GM12878 (cell line): ENCODE results near the gene ATG9A. TPM values are rescaled to one million over a fixed set of nuclear protein-coding genes. Genes with fewer than 3 reads are reported as not detected.

ENCODE experiments used
- ASH2L ChIP-seq: fragments of 300-600, 200-600 bp; sonication (generic); IDR thresholded peaks from 2 replicates; pipeline ENCODE4 v1.6.1; 2017; ENCODE audit warnings: low read depth, mild to moderate bottlenecking, borderline replicate concordance
- BHLHE40 ChIP-seq, 2 experiments: fragments of 450-650 bp in 1 of 2; IDR thresholded peaks; 2 replicates each; pipeline ENCODE4 v1.6.1; 2011 to 2017; ENCODE audit warnings: low read depth in 2 of 2, borderline replicate concordance in 1 of 2, improper control_type of control experiment in 1 of 2, low read length in 1 of 2, mild to moderate bottlenecking in 1 of 2
- EED ChIP-seq: sonication (generic); IDR thresholded peaks from 2 replicates; pipeline ENCODE4 v1.6.1; 2016; ENCODE audit warnings: antibody characterized with exemption, low read depth
- ESRRA ChIP-seq: IDR thresholded peaks from 2 replicates; pipeline ENCODE4 v1.6.1; 2012; ENCODE audit warnings: mild to moderate bottlenecking, low read length, improper control_type of control experiment
- FOXK2 ChIP-seq: fragments of 450-650 bp; IDR thresholded peaks from 2 replicates; pipeline ENCODE4 v1.6.1; 2017; ENCODE audit warnings: mild to moderate bottlenecking, moderate library complexity
- GATAD2B ChIP-seq: fragments of 450-650 bp; conservative IDR thresholded peaks from 2 replicates; pipeline ENCODE4 v1.6.1; 2017; ENCODE audit warnings: low read depth, mild to moderate bottlenecking, moderate library complexity
- HCFC1 ChIP-seq: fragments of 150-350 bp; IDR thresholded peaks from 2 replicates; pipeline ENCODE4 v1.6.1; 2014; ENCODE audit warnings: low read length
- MYB ChIP-seq: fragments of 150-350 bp; IDR thresholded peaks from 2 replicates; pipeline ENCODE4 v1.6.1; 2014; ENCODE audit warnings: mild to moderate bottlenecking, low read depth, low read length, borderline replicate concordance
- MYC ChIP-seq: IDR thresholded peaks from 2 replicates; pipeline ENCODE4 v1.6.1; 2011; ENCODE audit warnings: mild to moderate bottlenecking, low read length, moderate library complexity, inconsistent platforms; ENCODE audit not compliant: insufficient read depth, insufficient replicate concordance, insufficient read length, severe bottlenecking
- NBN ChIP-seq: fragments of 450-650 bp; IDR thresholded peaks from 2 replicates; pipeline ENCODE4 v1.6.1; 2016
- NR2F1 ChIP-seq: fragments of 450-650 bp; conservative IDR thresholded peaks from 2 replicates; pipeline ENCODE4 v1.6.1; 2017; ENCODE audit warnings: mild to moderate bottlenecking
- POU2F2 ChIP-seq: IDR thresholded peaks from 3 replicates; pipeline ENCODE4 v1.6.1; 2011; ENCODE audit warnings: low read depth, mild to moderate bottlenecking, low read length, borderline replicate concordance
- RCOR1 ChIP-seq: conservative IDR thresholded peaks from 2 replicates; pipeline ENCODE4 v1.6.1; 2012; ENCODE audit warnings: low read depth, low read length, improper control_type of control experiment
- SIN3A ChIP-seq: IDR thresholded peaks from 2 replicates; pipeline ENCODE4 v1.6.1; 2012; ENCODE audit warnings: low read depth, low read length, improper control_type of control experiment
- TAF1 ChIP-seq: IDR thresholded peaks from 2 replicates; pipeline ENCODE4 v1.6.1; 2011; ENCODE audit warnings: mild to moderate bottlenecking, low read depth, low read length, borderline replicate concordance
- ZNF217 ChIP-seq: fragments of 450-650 bp; IDR thresholded peaks from 2 replicates; pipeline ENCODE4 v1.6.1; 2017; ENCODE audit warnings: antibody characterized with exemption, mild to moderate bottlenecking
- polyA plus RNA-seq, 11 experiments: library from polyadenylated mRNA; depleted of rRNA in 4 of 11; unstranded in 6 of 11; stranded (reverse) in 5 of 11; fragments of >200 nt; fragmentation: Nextera tagmentation in 4 of 11; fragmentation: Illumina TruSeq in 1 of 11; extraction: Ambion mirVana in 4 of 11; extraction: Trizol in 1 of 11; gene quantifications; 1 replicate in 1 of 11; 2 replicates in 10 of 11; pipeline versions ENCODE4 v1.2.1 to v1.2.3, GENCODE V29; 2011 to 2016; ENCODE audit warnings: inconsistent platforms in 2 of 11, missing spikeins in 2 of 11, low read depth in 1 of 11
- total RNA-seq, 4 experiments: library from RNA; depleted of rRNA in 3 of 4; stranded (reverse); fragments of >200 nt in 3 of 4; fragmentation: Illumina TruSeq in 1 of 4; extraction: Trizol in 1 of 4; gene quantifications; 2 replicates each; pipeline versions ENCODE4 v1.2.1 to v1.2.3, GENCODE V29; 2013 to 2021
- TF ChIP-seq, protein P1 (sequence below): fragments of 450-650 bp; conservative IDR thresholded peaks from 2 replicates; pipeline ENCODE4 v1.6.1; 2017; ENCODE audit warnings: mild to moderate bottlenecking, moderate library complexity
- TF ChIP-seq, protein P2 (sequence below): fragments of 450-650 bp; IDR thresholded peaks from 2 replicates; pipeline ENCODE4 v1.6.1; 2016; ENCODE audit warnings: mild to moderate bottlenecking
- TF ChIP-seq, protein P3 (sequence below): fragments of 450-650 bp; formaldehyde crosslinking; IDR thresholded peaks from 2 replicates; pipeline ENCODE4 v1.4.0; 2020; ENCODE audit warnings: mild to moderate bottlenecking, moderate library complexity
- TF ChIP-seq, protein P4 (sequence below): IDR thresholded peaks from 2 replicates; pipeline ENCODE4 v1.6.1; 2011; ENCODE audit warnings: low read depth, mild to moderate bottlenecking, low read length, moderate library complexity, borderline replicate concordance; ENCODE audit errors: extremely low read depth

The ATG9A gene
- total and polyA plus RNA-seq, 10 of the 15 experiments (the other 5 are each of a cell fraction or from before 2014, with no cell fraction given) = 0.16 to 37.5 (median 14.6) TPM; not detected in 1

DNA sequence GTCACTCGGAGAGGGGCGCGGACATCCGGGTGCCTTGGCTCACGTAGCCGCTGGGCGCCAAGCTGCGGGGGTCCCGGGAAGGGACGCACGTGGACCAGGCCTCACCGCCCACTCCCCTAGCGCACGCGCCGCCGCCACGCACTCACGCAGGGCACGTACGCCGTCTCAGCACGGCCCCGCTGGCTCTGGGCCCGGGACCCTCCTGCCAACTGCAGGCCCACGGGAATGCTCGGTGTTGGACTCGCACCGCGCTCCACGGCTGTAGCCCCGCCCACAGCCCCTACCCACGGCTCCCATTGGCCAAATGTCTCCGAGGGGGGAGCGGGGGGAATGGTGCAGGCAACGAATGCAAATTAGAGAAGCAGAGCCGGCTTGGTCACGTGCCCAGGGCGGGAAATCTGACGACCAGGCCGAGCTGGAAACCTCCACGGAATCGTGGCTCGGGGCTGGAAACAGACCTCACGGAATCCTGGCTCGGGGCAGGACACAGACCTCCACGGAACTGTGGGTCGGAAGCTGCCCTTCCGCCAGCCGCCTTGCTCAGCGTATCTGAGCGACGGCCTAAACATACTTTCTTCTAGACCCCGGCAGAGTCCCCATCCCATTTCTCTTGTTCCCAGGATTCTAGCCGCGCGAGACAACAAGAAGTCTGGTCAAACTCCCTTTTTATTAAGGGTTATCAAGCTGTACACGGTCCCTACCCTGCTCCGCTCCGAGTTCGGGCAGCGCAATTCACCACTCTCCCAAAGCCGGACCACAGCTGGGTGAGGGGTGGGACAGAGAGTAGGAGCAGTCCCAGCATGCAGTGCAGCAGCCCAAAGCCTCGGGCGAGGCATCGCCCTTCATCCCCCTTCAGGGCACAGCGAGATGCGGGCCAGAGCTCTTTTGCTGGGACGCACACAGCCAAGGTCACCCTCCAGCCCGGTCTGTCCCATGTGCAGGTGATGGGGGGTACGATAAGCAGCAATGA is 10.4 kb downstream of the ATG9A start, which contains the start of gene ABCB6 (continued):
- TF ChIP-seq, protein P1, sequence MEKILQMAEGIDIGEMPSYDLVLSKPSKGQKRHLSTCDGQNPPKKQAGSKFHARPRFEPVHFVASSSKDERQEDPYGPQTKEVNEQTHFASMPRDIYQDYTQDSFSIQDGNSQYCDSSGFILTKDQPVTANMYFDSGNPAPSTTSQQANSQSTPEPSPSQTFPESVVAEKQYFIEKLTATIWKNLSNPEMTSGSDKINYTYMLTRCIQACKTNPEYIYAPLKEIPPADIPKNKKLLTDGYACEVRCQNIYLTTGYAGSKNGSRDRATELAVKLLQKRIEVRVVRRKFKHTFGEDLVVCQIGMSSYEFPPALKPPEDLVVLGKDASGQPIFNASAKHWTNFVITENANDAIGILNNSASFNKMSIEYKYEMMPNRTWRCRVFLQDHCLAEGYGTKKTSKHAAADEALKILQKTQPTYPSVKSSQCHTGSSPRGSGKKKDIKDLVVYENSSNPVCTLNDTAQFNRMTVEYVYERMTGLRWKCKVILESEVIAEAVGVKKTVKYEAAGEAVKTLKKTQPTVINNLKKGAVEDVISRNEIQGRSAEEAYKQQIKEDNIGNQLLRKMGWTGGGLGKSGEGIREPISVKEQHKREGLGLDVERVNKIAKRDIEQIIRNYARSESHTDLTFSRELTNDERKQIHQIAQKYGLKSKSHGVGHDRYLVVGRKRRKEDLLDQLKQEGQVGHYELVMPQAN = peak; percentile 23; the same call in 1 of the 2 replicates
- TF ChIP-seq ASH2L (no peak), GATAD2B (peak; percentile 89), ESRRA (no peak), ZNF217 (peak; percentile 32; the same call in 1 of the 2 replicates), NBN (0 out of 2 replicates have a peak, but pooled peaks have one; percentile 14), TAF1 (peak; percentile 82; the same call in 1 of the 2 replicates), MYB (no peak), BHLHE40 (IDR thresholded peaks at IDR 0.05; ENCODE audit: borderline replicate concordance in 1 of 2, low read depth in 2 of 2, low read length in 1 of 2) (peak; percentile 92 to 97), EED (0 out of 2 replicates have a peak, but pooled peaks have one; percentile 15), SIN3A (no peak; the same call in 1 of the 2 replicates), POU2F2 (peak; percentile 96; the same call in 2 of the 3 replicates), MYC (peak; percentile 92), RCOR1 (no peak), HCFC1 (no peak; the same call in 1 of the 2 replicates), FOXK2 (0 out of 2 replicates have a peak, but pooled peaks have one; percentile 5), NR2F1 (no peak)
- TF ChIP-seq, protein P2, sequence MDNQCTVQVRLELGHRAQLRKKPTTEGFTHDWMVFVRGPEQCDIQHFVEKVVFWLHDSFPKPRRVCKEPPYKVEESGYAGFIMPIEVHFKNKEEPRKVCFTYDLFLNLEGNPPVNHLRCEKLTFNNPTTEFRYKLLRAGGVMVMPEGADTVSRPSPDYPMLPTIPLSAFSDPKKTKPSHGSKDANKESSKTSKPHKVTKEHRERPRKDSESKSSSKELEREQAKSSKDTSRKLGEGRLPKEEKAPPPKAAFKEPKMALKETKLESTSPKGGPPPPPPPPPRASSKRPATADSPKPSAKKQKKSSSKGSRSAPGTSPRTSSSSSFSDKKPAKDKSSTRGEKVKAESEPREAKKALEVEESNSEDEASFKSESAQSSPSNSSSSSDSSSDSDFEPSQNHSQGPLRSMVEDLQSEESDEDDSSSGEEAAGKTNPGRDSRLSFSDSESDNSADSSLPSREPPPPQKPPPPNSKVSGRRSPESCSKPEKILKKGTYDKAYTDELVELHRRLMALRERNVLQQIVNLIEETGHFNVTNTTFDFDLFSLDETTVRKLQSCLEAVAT = 0 out of 2 replicates have a peak, but pooled peaks have one; percentile 15
- TF ChIP-seq, protein P3, sequence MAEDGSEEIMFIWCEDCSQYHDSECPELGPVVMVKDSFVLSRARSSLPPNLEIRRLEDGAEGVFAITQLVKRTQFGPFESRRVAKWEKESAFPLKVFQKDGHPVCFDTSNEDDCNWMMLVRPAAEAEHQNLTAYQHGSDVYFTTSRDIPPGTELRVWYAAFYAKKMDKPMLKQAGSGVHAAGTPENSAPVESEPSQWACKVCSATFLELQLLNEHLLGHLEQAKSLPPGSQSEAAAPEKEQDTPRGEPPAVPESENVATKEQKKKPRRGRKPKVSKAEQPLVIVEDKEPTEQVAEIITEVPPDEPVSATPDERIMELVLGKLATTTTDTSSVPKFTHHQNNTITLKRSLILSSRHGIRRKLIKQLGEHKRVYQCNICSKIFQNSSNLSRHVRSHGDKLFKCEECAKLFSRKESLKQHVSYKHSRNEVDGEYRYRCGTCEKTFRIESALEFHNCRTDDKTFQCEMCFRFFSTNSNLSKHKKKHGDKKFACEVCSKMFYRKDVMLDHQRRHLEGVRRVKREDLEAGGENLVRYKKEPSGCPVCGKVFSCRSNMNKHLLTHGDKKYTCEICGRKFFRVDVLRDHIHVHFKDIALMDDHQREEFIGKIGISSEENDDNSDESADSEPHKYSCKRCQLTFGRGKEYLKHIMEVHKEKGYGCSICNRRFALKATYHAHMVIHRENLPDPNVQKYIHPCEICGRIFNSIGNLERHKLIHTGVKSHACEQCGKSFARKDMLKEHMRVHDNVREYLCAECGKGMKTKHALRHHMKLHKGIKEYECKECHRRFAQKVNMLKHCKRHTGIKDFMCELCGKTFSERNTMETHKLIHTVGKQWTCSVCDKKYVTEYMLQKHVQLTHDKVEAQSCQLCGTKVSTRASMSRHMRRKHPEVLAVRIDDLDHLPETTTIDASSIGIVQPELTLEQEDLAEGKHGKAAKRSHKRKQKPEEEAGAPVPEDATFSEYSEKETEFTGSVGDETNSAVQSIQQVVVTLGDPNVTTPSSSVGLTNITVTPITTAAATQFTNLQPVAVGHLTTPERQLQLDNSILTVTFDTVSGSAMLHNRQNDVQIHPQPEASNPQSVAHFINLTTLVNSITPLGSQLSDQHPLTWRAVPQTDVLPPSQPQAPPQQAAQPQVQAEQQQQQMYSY (CRISPR knock-in tag) = 0 out of 2 replicates have a peak, but pooled peaks have one; percentile 2
- TF ChIP-seq, protein P4, sequence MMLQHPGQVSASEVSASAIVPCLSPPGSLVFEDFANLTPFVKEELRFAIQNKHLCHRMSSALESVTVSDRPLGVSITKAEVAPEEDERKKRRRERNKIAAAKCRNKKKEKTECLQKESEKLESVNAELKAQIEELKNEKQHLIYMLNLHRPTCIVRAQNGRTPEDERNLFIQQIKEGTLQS = peak; percentile 78; the same call in 1 of the 2 replicates
